GM19099 (cell line): ENCODE measurements around the gene MRPL45.

Source experiments
- POLR2A ChIP-seq: IDR thresholded peaks from 3 replicates; pipeline ENCODE4 v1.6.1; 2011; ENCODE audit warnings: low read depth; ENCODE audit not compliant: insufficient read length; ENCODE audit errors: extremely low read depth

MRPL45 gene

GRCh38 chr17:38345743-38346142 is 48.8 kb downstream of the MRPL45 start:
- TF ChIP-seq POLR2A, result no peak

- TF ChIP-seq POLR2A, result no peak
These were observed 52.2 kb downstream of the MRPL45 start for GRCh38 chr17:38349097-38349730.

- no peak for TF ChIP-seq POLR2A
These were observed 53.1 kb downstream of the MRPL45 start for GRCh38 chr17:38350035-38350434.

- peak; percentile 82 for TF ChIP-seq POLR2A
These were observed 54.6 kb downstream of the MRPL45 start, which contains the start of gene SOCS7 for GRCh38 chr17:38351412-38352222. SOCS7 (plus strand) TSS chr17:38351844; CDS start chr17:38352053, 209 bp downstream.

- TF ChIP-seq POLR2A, result no peak
These were observed 55.5 kb downstream of the MRPL45 start for GRCh38 chr17:38352245-38353085.

- no peak for TF ChIP-seq POLR2A
These were observed 56.2 kb downstream of the MRPL45 start for GRCh38 chr17:38353086-38353604.

GRCh38 chr17:38353668-38354067 is 56.7 kb downstream of the MRPL45 start:
- TF ChIP-seq POLR2A, result no peak

- no peak for TF ChIP-seq POLR2A
These were observed 57.5 kb downstream of the MRPL45 start for GRCh38 chr17:38354466-38354865.

- no peak for TF ChIP-seq POLR2A
These were observed 58.3 kb downstream of the MRPL45 start for GRCh38 chr17:38355251-38355650.

GRCh38 chr17:38357486-38358123 is 60.6 kb downstream of the MRPL45 start:
- no peak for TF ChIP-seq POLR2A

GRCh38 chr17:38358586-38359513 is 61.9 kb downstream of the MRPL45 start:
- no peak for TF ChIP-seq POLR2A

- no peak for TF ChIP-seq POLR2A
These were observed 64.9 kb downstream of the MRPL45 start for GRCh38 chr17:38361694-38362465.

- no peak for TF ChIP-seq POLR2A
These were observed 66.0 kb downstream of the MRPL45 start for GRCh38 chr17:38363016-38363415.
